ENCODE results near the gene FAM83B.
A peak's percentile ranks its signal among the peaks of the same experiment; 100 is the strongest.
"Not testable (repeated sequence)": the region's sequence is repeated elsewhere in the genome, so short reads cannot be mapped to it uniquely, and the experiment has no call there.

Gene FAM83B

DNA sequence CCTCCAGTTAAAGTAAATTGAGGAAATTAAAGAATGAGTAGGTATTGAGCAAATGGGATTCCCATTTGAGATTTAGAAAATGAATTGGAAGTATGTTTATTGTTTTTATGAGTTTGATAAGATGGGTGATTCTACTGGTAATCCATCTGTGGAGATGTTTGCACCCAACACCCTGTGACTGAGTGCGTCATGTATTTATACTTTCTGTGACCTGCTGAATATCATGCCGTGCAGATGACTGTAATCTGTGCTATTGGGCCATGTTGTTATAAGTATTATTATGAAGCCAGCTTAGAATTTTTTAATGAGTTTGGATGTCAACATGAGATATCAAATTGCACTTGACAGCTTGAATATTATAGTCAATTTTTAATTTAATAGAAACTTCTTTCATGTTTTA is 17.7 kb downstream of the FAM83B start:
- no peak for DNase-seq

DNA sequence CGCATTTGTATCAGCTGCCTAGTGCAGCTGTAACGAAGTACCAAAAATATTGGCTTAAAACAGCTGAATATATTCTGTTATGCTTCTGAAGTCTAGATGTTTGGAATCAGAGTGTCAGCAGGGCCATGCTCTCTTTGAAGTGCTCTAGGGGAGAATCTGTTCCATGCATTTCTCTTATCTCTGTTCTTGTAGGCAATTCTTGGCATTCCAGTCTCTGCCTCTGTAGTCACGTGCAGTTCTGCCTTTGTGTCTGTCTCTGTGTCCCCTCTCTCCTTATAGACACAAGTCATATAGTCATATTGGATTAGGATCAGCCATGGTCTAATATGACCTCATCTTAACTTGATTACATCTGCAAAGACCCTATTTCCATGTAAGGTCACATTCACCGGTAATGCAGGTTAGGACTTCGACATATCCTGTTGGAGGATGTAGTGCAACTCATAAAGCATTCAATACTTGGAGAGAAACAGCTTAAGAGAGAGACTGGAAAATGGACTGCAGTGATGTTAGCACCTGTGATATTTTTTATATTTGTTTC is 18.6 kb downstream of the FAM83B start:
- no peak for DNase-seq

DNA sequence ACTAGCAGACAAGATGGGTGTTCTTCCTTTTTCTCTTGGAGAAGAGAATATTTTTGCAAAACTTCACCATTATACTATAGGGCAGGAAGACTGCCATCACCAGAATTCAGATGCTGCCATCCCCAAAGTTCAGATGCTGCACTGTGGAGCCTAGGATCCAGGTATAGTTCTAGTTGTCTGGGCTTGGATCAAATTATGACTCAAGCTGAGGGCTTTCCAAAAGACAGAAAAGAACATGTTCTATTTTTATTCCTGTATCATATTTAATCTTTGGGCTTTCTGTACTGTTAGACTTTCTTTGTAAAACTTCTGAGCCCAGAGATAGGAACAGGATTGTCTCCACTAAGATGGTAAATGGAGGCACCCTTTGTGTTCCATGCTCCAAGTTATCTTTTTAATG is 22.0 kb downstream of the FAM83B start:
- no peak for DNase-seq

DNA sequence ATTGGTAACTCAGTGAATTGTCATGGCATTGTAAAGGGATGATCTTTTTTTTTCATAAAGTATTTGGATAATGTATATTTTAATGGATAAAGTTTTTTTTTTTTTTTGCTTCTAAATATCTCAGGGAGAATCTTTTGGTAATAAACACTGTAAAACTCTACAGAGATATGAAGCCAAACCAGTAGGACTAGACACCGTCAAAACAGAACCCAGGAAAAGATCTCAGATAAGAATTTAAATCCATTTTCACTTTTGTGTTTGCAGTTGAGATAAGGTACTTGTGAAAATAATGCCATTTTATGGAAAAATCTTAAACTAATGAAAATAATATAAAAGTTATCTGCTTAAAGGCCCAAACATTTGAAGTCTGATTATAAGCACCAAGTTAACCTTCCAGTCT is 27.0 kb downstream of the FAM83B start:
- no peak for DNase-seq

DNA sequence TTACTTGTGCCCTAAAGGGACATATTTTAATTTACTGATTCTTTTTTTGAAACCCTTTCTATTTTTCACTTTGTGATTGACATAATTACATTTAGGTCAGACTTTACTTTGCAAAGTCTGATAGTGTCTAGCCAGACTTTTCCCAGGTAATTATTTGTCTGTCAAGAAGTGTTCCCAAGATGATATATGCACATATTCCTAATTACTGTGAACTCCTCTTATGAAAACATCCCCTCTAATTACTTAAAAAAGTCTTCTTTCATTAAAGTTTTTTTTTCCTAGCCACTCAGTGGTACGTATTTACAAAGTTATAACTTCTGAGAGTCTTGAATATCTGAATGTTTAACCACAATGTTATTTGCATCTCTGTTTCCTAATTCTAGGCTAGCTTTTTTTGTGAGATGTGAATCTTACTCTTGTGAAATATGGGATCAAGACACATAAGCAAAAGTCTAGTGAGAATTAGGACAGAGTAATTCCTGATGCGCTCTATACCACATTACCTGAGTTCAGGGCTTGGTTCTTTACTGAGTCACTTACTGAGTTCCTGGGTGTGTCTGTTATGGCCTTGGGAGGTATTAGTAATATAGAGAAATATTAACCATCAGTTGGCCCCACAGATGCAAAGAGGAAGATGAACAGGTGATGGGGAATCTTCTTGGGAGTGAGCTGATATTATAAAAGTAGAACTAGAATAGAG is 27.9 kb downstream of the FAM83B start:
- DNase-seq: peak; percentile 51

DNA sequence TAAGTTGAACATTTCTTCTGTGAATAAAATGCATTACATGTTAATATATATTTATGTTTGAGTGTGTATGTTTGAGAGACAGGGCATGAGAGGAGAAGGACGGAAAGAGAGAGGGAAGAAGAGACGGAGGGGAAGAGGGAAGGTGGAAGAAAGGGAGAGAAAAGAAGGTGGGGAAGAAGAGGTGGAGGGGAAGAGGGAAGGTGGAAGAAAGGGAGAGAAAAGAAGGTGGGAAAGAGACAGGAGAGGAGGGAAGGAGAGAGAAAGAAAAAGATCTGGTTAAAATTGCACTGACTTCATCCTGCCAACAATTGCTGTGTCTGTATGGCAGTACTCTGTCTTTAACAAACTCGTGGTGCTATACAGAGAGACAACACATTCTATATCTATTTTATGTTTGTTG is 29.0 kb downstream of the FAM83B start:
- DNase-seq: no peak

DNA sequence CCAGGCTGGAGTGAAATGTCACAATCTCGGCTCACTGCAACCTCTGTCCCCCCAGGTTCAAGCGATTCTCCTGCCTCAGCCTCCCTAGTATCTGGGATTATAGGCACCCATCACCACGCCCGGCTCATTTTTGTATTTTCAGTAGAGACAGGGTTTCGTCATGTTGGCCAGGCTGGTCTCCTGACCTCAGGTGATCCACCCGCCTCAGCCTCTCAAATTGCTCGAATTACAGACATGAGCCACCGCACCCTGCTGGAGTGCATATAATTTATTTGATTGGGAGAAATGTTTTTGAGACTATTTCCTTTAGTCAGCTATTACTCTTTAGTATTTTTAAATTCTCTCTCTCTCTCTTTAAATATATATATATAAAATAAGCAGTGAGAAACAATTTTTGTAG is 29.8 kb downstream of the FAM83B start:
- DNase-seq: no peak

DNA sequence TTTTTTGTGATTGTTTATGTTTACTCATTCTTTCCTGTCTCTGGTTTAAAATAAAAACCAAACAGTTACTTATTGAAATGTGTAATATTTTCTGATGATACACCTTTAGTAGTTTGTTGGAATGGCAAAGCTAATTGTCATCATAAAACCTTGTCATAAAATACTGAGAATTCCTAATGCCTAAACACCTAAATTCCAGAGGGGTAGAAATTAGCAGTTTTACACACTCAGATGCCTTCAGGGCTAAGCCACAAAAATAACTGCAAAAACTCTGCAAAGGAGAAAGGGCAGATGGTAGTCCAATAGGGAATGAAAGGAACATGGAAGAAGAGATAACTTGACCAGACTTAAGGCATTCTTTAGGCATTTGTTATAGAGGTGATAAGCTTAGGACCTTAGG is 30.3 kb downstream of the FAM83B start:
- no peak for DNase-seq

DNA sequence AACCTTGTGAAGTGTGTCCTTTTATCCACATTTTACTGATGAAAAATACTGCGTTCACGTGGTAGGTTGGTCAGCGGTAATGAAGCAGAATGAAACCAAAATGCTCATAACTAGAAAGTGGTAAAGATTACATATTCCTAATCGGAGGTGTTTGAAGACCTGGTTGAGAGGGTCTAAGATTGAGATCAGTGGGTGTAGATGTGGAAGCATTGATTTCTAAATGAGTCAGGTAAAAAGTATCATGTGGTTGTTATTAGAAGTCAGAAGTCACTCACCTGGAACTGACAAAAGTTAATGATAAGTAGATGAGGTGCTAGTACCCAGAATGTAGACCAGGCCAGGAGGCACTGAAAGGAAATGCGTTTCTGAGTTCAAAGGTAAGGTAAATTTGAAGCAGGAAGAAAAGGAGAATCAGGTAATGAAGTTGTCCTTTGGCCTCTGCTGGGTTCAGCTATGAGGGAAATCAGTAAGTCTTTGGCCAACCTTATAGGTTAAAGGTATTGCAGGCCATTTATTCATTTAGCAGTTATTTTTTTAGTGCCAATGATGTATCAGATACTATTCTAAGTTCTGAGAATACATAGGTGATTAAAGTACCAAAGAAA is 31.2 kb downstream of the FAM83B start:
- peak; percentile 6 for DNase-seq

DNA sequence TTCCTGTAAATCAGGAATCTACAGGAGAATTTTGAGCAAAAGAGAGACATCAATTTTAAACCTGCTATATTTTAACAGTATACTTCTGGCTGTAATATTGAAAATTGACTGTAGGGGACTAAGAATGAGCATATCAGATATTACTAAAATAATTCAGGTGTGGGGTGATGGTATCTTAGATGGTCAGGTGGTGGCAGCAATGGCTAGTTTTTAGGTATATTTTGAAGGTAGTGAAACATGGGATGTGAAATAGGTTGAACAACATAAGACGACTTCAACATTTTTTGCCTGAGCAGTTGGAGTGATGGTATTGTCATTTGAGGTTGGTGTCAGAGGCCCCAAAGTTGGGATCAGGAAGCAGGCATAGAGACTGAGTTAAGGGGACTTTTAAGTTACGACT is 32.1 kb downstream of the FAM83B start:
- no peak for DNase-seq

DNA sequence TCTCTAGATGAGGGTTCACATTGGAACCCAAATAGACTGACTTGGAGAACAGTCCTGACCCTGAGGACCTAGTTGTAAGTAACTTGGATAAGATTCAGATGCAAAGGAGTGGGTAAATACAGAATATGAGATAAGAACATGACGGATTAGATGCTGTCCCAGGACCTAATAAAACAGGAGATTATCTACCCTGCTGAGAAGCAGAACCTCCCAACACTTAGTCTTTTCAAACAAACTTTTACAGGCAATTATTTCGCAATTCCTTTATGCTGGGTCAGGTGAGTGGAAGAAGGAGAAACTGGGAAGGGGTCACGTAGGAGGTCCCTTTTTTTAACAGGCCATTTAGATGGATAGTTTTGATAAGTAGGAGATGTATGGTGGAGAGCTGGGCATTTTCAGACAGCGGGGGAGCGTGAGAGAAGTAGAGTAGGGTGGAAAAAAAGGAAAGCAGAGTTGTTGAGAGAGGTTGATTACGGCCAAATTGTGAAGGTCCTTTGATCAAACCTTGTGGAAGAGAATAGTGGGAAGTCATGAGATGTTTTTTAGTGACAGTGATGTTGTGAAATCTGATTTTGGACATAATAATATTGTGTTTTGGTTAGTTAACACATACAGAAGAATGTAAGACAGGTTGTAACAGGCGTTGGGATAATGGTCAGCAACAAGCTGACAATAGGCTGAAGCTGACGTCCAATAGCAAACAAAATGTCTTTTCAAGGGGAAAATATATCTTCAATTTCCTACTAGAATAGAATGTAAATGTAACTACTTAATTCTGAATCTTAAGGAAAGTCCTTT is 32.8 kb downstream of the FAM83B start:
- DNase-seq: no peak

DNA sequence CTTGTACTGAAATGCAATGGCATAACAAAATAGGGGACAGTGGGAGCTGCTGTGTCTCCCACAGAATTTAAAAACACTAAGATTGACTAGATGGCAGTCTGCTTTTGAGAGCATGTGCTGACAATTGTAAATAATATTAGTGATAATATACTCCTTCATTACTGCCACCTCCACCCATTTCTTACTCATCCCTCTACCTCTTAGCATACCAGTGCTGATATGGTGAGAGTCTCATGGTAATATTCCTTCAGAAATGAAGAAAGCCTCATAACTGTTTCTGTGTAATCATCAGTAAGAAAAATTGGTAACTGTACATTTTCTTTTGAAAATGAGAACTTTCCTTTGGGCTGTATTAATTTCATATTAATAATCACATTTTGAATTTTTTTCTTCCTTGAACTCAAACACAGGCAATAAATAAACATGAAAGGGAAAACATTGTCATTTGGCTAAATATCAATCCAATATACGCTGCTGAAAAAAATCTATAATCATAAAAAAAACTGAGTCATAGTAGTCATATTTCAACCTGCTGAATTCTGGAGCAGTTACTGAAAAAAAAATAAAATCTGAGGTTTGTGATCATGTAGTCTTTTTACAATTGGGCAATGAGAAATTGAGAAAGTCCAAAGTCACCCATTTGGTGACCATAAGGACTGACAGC is 34.6 kb downstream of the FAM83B start:
- no peak for DNase-seq

DNA sequence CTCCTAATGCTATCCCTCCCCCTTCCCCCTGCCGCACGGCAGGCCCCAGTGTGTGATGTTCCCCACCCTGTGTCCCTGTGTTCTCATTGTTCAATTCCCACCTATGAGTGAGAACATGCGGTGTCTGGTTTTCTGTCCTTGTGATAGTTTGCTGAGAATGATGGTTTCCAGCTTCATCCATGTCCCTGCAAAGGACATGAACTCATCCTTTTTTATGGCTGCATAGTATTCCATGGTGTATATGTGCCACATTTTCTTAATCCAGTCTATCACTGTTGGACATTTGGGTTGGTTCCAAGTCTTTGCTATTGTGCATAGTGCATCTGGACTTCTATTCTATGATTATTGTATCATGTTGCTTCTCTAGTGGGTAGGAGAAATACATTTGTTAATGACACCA is 35.3 kb downstream of the FAM83B start:
- not testable (repeated sequence) for DNase-seq

DNA sequence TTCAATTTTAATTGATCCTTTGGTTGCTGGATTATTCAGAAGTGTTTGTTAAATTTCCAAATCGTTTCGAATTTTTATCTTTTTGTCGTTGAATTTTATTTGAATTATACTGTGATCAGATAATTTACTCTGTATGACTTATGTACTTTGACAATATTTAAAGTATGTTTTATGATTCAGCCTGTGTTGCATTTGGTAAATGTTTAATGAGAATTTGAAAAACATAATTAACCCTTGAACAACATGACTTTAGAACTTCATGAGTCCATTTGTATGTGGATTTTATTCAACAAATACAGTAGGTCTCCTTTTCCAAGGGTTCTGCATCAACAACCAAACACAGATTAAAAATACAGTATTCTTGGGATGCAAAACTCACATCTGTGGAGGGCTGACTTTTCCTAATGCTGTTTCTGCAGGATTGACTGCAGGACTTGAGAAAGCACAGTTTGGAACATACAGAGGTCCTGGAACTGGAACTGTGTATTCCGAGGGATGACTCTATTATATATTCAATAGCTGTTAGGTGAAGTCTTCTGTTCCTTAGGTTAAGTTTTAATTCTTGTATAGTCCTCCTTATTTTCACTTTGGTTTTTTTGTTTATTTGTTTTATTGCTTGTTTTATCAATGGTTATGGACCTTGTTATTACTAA is 40.5 kb downstream of the FAM83B start:
- DNase-seq: no peak

DNA sequence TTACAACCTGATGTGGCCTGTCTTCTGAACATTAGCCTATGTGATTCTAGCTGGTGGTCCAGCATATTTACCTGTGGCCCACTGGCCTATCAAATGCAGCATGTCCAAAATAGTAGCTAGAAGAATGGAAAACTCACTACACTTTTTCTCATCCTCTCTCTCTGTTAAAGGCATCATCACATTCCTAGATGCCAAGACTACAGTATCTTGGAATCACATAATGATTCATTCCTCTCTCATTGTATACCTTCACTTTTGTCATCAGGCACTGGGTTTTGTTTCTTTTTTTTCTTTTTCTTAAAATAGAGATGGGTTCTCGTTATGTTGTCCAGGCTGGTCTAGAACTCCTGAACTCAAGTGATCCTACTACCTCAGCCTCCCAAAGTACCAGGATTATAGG is 45.0 kb downstream of the FAM83B start:
- no peak for DNase-seq

DNA sequence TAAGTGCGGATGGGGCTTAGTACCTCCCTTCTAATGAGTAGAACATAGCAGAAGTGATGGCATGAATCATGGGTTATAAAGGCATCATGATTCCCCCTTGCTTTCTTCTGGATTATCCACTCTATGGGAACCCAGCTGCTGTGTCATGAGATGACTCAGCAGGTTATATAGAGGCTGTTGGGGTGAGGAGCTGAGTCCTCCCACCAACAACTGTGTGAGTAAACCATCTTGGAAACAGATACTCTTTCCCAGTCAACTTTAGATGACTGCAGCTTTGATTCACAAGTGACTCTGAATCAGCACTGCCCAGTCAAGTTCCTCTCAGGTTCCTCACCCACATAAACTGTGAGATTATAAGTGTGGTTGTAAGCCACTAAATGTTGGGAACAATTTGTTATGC is 46.3 kb downstream of the FAM83B start:
- DNase-seq: peak; percentile 29

DNA sequence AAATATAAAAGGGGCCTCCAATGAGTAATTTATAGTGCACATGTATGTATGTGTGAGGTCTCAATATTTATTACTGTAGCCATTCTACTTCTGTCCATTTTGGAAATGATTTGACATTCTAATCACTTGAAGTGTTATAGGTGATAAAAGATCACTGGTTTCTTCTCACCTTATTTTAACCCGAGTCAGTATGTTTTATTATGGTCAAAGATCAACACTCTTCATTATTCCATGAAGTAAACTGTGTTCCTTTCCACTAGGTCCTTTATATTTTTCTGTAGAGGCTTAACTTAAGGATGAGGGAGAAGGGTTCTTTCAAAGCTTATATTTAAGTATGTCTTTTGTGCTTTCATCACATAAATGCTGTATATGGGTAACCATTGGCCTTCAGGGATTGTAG is 47.2 kb downstream of the FAM83B start:
- no peak for DNase-seq

DNA sequence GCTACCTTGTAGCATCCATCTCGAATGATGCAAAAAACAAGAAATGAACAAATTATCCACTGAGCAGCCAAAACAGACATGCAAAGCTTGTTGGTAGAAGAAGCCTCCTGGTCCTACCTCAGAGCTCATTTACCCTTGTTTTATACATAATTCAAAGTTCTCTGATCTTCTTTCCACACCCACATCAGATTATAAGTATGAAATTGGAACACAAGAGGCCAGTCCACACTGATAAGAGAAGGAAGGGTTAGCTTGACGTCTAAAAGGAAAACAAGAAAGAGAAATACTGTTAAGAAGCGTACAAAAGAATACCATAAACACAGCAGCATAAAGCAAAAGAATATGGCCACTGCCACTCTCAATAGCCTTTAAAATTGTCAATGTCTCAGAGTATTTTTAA is 49.7 kb downstream of the FAM83B start:
- no peak for DNase-seq

DNA sequence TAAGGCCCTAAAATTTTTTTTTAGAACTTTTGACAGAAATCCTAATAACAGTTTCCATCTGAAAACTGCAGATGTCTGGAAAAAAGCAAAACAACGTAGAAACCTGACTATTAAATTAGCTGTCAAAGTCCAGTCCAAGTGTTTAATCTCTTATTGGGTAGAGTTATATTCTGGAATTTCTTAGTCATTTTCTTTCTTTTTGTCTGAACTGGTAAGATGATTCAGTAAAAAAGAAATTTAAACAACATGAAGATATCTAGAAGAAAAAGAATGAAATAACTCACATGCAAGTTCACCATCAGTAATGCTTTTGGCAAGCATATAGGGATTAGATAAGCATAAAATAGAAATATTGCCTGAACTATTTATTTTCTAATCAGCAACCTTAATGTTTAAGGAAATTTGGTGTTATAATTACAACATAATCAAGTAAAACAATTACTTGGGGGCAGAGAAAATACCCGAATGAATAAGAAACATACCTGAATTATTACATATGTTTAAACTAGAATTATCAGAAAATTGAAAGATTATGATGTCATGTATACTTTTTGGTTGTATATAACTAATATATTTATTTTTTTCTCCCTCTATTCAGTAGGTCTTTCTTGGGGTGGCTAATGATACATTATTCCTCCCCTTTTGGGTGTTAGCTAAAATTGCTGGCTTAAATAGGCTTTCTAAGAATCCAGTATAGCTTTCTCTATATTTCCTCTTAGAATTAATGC is 51.1 kb downstream of the FAM83B start:
- no peak for DNase-seq

DNA sequence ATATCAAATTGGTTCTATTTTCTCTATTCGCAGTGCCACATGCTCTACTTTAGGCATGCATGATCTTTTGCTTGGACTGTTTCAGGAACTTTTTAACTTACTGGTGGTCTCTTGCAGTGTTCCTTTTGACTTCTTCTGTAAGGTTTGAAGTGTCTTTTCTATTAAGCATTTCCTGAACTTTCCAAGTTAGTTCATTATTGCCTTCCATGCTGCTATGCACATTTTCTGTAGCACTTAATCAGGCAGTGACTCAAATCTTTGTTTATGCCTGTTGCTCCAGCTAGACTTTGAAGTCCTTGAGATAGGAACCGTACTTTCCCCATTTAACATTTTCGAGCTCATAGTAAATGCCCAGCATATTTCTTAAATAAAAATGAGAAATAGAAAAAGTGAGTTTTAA is 52.2 kb downstream of the FAM83B start:
- no peak for DNase-seq

DNA sequence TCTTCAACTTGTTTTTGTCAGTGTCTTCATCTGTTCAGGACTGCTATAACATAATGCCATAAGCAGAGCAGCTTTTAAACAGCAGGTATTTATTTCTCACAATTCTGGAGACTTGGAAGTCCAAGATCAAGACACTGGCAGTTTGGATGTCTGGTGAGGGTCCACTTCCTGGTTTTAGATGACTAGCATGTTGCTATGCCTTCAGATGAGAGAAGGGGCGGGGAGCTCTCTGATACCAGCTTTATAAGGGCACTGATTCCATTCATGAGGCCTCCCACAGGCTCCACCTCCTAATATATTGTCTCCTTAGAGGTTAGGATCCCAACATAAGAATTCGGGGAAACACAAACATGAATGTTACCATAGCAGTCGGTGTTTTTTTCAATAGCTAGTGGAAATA is 52.9 kb downstream of the FAM83B start:
- no peak for DNase-seq

DNA sequence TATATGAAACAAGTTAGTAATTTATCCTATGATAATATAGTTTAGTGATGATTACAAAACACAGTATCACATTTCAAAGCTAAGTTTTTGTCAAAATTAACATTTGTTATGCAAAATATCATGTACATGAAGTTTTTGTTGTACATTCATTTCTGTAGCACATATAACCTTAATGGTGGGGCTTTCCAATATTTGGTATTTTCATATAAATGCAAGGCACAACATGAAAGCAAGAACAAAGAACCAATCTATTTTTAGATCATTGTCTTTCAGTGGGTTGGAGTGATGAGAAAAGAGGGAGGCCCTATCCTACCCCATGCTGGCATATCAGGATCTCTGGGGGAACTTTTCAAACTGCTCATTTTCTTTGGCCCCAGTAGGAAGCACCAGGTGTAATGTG is 53.4 kb downstream of the FAM83B start:
- DNase-seq: no peak

Measured in kidney glomerular epithelial cell (primary cell).